Measurements from ENCODE around the gene UNC45A. TPM values are rescaled to one million over a fixed set of nuclear protein-coding genes. Genes with fewer than 3 reads are reported as not detected.

The UNC45A gene, protein sequence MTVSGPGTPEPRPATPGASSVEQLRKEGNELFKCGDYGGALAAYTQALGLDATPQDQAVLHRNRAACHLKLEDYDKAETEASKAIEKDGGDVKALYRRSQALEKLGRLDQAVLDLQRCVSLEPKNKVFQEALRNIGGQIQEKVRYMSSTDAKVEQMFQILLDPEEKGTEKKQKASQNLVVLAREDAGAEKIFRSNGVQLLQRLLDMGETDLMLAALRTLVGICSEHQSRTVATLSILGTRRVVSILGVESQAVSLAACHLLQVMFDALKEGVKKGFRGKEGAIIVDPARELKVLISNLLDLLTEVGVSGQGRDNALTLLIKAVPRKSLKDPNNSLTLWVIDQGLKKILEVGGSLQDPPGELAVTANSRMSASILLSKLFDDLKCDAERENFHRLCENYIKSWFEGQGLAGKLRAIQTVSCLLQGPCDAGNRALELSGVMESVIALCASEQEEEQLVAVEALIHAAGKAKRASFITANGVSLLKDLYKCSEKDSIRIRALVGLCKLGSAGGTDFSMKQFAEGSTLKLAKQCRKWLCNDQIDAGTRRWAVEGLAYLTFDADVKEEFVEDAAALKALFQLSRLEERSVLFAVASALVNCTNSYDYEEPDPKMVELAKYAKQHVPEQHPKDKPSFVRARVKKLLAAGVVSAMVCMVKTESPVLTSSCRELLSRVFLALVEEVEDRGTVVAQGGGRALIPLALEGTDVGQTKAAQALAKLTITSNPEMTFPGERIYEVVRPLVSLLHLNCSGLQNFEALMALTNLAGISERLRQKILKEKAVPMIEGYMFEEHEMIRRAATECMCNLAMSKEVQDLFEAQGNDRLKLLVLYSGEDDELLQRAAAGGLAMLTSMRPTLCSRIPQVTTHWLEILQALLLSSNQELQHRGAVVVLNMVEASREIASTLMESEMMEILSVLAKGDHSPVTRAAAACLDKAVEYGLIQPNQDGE
- total RNA-seq (2021), result 92.1 to 102 TPM (median 101 TPM) in 3 replicates
- percentile 61 among the genes with signal in this experiment for Bru-seq, nascent RNA
- long read RNA-seq, experiment 1, transcript UNC45A-202 (20 exons, 3,252 nt), result major isoform, 115 of 317 reads
- long read RNA-seq, experiment 1, partial matches to known transcripts, result 177 of 317 reads
- long read RNA-seq, experiment 1, other reads (novel, unspliced or antisense), result 25 of 317 reads
- long read RNA-seq, experiment 2, transcript UNC45A-202 (20 exons, 3,252 nt), result major isoform, 12 of 95 reads
- long read RNA-seq, experiment 2, partial matches to known transcripts, result 58 of 95 reads
- long read RNA-seq, experiment 2, other reads (novel, unspliced or antisense), result 25 of 95 reads
- long read RNA-seq, experiment 3, transcript UNC45A-202 (20 exons, 3,252 nt), result major isoform, 10 of 30 reads
- long read RNA-seq, experiment 3, partial matches to known transcripts, result 18 of 30 reads
- long read RNA-seq, experiment 3, other reads (novel, unspliced or antisense), result 2 of 30 reads

DNA sequence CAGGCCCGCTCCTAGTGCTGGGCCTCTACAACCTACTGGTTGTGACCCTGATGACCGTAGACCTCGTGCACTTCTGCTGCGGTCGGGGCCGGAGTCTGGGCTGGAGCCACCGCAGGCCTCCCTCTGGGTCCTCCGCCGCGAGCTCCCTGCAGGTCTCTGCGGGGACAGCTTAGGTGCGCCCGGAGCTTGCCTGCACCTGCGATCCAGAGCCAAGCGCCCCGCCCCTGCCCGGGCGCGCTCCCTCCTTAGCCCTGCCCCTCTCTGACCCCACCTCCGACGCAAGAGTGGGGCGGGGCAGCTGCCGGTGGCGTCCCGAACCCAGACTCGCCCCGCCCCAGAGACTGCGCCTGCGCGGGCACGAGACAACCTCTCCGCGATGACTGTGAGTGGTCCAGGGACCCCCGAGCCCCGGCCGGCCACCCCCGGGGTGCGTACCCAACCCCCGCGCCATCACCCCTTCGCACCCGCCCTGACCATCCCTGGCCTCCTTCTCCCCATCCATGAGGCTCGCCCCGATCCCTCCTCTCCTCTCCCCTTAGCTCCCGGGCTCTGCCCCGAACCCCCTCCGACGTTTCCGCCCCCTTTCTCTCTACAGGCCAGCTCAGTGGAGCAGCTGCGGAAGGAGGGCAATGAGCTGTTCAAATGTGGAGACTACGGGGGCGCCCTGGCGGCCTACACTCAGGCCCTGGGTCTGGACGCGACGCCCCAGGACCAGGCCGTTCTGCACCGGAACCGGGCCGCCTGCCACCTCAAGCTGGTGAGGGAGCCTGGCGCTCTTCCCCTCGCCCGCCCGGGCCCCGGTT lies at the start of gene UNC45A:
Gene UNC45A (plus strand): TSS at position 337 of the 803 bp plus-strand sequence. CDS start 40 bp downstream, at position 377.
- peak; percentile 83 for ATAC-seq
- Mint-ChIP-seq H3K27me3 (ENCODE audit: low read depth) (peaks cover 12% of the 10 kb centered on the region), H3K4me1 (peaks cover 23% of the 10 kb centered on the region), H3K27ac (peak within 1 kb of the TSS; percentile 96), H3K9me3 (no peaks in the 10 kb centered on the region), H3K4me3 (peak within 1 kb of the TSS; percentile 93), H3K36me3 (peaks cover 19% of the 10 kb centered on the region)
- CTCF ChIA-PET, result interaction anchor here (0.5 to 7.7 kb wide), 34 partner anchors 9 to 791 kb away, joined by 3 to 264 read pairs (median 4); partner anchors contain the start of genes BLM, FES, MAN2A2 and RCCD1
- DNase-seq (ENCODE audit: low spot score), result peak; percentile 96
- POLR2A ChIA-PET, result interaction anchor here (1.0 to 2.6 kb wide), 6 partner anchors 13 to 218 kb away, joined by 3 to 19 read pairs (median 6); partner anchors contain the start of genes BLM, MAN2A2 and RCCD1
- TF ChIP-seq NFATC4 (CRISPR knock-in tag; IDR thresholded peaks at IDR 0.05), result no peak
- TF ChIP-seq, protein P1, sequence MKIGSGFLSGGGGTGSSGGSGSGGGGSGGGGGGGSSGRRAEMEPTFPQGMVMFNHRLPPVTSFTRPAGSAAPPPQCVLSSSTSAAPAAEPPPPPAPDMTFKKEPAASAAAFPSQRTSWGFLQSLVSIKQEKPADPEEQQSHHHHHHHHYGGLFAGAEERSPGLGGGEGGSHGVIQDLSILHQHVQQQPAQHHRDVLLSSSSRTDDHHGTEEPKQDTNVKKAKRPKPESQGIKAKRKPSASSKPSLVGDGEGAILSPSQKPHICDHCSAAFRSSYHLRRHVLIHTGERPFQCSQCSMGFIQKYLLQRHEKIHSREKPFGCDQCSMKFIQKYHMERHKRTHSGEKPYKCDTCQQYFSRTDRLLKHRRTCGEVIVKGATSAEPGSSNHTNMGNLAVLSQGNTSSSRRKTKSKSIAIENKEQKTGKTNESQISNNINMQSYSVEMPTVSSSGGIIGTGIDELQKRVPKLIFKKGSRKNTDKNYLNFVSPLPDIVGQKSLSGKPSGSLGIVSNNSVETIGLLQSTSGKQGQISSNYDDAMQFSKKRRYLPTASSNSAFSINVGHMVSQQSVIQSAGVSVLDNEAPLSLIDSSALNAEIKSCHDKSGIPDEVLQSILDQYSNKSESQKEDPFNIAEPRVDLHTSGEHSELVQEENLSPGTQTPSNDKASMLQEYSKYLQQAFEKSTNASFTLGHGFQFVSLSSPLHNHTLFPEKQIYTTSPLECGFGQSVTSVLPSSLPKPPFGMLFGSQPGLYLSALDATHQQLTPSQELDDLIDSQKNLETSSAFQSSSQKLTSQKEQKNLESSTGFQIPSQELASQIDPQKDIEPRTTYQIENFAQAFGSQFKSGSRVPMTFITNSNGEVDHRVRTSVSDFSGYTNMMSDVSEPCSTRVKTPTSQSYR (CRISPR knock-in tag; IDR thresholded peaks at IDR 0.05), result no peak
- TF ChIP-seq, protein P2, sequence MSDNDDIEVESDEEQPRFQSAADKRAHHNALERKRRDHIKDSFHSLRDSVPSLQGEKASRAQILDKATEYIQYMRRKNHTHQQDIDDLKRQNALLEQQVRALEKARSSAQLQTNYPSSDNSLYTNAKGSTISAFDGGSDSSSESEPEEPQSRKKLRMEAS (CRISPR knock-in tag; IDR thresholded peaks at IDR 0.05), result 0 out of 2 replicates have a peak, but pooled peaks have one; percentile 20
- TF ChIP-seq, protein P3, sequence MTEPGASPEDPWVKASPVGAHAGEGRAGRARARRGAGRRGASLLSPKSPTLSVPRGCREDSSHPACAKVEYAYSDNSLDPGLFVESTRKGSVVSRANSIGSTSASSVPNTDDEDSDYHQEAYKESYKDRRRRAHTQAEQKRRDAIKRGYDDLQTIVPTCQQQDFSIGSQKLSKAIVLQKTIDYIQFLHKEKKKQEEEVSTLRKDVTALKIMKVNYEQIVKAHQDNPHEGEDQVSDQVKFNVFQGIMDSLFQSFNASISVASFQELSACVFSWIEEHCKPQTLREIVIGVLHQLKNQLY (CRISPR knock-in tag; IDR thresholded peaks at IDR 0.05), result no peak
- TF ChIP-seq, protein P4, sequence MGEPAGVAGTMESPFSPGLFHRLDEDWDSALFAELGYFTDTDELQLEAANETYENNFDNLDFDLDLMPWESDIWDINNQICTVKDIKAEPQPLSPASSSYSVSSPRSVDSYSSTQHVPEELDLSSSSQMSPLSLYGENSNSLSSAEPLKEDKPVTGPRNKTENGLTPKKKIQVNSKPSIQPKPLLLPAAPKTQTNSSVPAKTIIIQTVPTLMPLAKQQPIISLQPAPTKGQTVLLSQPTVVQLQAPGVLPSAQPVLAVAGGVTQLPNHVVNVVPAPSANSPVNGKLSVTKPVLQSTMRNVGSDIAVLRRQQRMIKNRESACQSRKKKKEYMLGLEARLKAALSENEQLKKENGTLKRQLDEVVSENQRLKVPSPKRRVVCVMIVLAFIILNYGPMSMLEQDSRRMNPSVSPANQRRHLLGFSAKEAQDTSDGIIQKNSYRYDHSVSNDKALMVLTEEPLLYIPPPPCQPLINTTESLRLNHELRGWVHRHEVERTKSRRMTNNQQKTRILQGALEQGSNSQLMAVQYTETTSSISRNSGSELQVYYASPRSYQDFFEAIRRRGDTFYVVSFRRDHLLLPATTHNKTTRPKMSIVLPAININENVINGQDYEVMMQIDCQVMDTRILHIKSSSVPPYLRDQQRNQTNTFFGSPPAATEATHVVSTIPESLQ (CRISPR knock-in tag; IDR thresholded peaks at IDR 0.05), result no peak
- TF ChIP-seq, protein P5, sequence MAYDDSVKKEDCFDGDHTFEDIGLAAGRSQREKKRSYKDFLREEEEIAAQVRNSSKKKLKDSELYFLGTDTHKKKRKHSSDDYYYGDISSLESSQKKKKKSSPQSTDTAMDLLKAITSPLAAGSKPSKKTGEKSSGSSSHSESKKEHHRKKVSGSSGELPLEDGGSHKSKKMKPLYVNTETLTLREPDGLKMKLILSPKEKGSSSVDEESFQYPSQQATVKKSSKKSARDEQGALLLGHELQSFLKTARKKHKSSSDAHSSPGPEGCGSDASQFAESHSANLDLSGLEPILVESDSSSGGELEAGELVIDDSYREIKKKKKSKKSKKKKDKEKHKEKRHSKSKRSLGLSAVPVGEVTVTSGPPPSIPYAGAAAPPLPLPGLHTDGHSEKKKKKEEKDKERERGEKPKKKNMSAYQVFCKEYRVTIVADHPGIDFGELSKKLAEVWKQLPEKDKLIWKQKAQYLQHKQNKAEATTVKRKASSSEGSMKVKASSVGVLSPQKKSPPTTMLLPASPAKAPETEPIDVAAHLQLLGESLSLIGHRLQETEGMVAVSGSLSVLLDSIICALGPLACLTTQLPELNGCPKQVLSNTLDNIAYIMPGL (CRISPR knock-in tag; IDR thresholded peaks at IDR 0.05), result peak; percentile 50; the same call in 1 of the 2 replicates
- TF ChIP-seq, protein P6, sequence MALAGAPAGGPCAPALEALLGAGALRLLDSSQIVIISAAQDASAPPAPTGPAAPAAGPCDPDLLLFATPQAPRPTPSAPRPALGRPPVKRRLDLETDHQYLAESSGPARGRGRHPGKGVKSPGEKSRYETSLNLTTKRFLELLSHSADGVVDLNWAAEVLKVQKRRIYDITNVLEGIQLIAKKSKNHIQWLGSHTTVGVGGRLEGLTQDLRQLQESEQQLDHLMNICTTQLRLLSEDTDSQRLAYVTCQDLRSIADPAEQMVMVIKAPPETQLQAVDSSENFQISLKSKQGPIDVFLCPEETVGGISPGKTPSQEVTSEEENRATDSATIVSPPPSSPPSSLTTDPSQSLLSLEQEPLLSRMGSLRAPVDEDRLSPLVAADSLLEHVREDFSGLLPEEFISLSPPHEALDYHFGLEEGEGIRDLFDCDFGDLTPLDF (CRISPR knock-in tag; IDR thresholded peaks at IDR 0.05), result no peak
- TF ChIP-seq, protein P7, sequence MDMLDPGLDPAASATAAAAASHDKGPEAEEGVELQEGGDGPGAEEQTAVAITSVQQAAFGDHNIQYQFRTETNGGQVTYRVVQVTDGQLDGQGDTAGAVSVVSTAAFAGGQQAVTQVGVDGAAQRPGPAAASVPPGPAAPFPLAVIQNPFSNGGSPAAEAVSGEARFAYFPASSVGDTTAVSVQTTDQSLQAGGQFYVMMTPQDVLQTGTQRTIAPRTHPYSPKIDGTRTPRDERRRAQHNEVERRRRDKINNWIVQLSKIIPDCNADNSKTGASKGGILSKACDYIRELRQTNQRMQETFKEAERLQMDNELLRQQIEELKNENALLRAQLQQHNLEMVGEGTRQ (CRISPR knock-in tag; IDR thresholded peaks at IDR 0.05), result no peak
- TF ChIP-seq, protein P8, sequence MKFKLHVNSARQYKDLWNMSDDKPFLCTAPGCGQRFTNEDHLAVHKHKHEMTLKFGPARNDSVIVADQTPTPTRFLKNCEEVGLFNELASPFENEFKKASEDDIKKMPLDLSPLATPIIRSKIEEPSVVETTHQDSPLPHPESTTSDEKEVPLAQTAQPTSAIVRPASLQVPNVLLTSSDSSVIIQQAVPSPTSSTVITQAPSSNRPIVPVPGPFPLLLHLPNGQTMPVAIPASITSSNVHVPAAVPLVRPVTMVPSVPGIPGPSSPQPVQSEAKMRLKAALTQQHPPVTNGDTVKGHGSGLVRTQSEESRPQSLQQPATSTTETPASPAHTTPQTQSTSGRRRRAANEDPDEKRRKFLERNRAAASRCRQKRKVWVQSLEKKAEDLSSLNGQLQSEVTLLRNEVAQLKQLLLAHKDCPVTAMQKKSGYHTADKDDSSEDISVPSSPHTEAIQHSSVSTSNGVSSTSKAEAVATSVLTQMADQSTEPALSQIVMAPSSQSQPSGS (CRISPR knock-in tag; IDR thresholded peaks at IDR 0.05; ENCODE audit: borderline replicate concordance, low read depth), result no peak
- TF ChIP-seq, protein P9, sequence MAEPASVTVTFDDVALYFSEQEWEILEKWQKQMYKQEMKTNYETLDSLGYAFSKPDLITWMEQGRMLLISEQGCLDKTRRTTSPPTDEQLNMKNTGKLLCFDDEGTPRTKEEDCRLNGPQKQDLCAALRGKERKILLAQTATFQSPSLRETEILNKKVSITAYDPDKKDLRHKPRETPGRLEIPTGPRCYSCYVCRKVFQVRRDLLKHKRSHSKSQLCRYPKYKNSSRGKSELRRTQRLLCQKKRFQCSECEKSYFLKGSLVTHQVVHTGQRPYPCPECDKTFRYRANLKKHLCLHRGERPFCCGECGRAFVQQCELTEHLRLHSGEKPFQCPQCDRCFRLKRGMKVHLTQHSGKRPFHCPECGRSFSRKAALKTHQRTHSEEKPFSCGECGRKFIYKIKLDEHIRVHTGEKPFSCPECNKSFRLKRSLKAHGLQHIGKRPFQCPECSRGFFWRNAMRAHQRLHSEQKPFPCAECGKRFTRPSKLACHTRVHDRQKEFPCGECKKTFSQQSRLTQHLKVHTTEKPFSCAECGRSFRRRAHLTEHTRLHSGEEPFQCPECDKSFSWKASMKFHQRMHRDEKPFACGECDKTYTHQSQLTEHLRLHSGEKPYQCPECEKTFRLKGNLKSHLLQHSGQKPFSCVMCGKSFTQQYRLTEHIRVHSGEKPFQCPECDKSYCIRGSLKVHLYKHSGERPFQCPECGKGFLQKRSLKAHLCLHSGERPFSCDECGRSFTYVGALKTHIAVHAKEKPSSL (CRISPR knock-in tag; conservative IDR thresholded peaks at IDR 0.05), result no peak
- TF ChIP-seq ZNF219 (CRISPR knock-in tag; IDR thresholded peaks at IDR 0.05; ENCODE audit: borderline replicate concordance), result no peak
- TF ChIP-seq NR1H2 (CRISPR knock-in tag; IDR thresholded peaks at IDR 0.05), result no peak
- TF ChIP-seq TP53 (CRISPR knock-in tag; IDR thresholded peaks at IDR 0.05), result no peak
- TF ChIP-seq ZNF263 (CRISPR knock-in tag; IDR thresholded peaks at IDR 0.05; ENCODE audit: low read depth), result no peak
- 0 out of 2 replicates have a peak, but pooled peaks have one; percentile 26 for TF ChIP-seq MYBL2 (CRISPR knock-in tag; IDR thresholded peaks at IDR 0.05)

Measured in WTC11 (cell line).